H9 (cell line): Measurements from ENCODE around the gene SENP8. TPM values are rescaled to one million over a fixed set of nuclear protein-coding genes. Genes with fewer than 3 reads are reported as not detected.

ENCODE experiments used
- DNase-seq: peaks from one replicate; pipeline ENCODE4 v3.0.0-alpha.2; 2017
- H2AFZ ChIP-seq: one replicate; pipeline ENCODE4 v1.6.1; 2013; ENCODE audit warnings: mild to moderate bottlenecking, low read length, control low read depth, moderate library complexity
- H2AK5ac ChIP-seq: 2 replicates; pipeline ENCODE4 v1.6.1; 2013; ENCODE audit warnings: low read length, control low read depth, mixed read lengths; ENCODE audit not compliant: insufficient read length
- H2BK120ac ChIP-seq: one replicate; pipeline ENCODE4 v1.6.1; 2013; ENCODE audit warnings: low read depth, mild to moderate bottlenecking, low read length, control low read depth, inconsistent platforms; ENCODE audit not compliant: poor library complexity, severe bottlenecking
- H2BK12ac ChIP-seq: 2 replicates; pipeline ENCODE4 v1.6.1; 2013; ENCODE audit warnings: low read length, control low read depth, mixed read lengths, low read depth; ENCODE audit not compliant: insufficient read length
- H2BK15ac ChIP-seq: 2 replicates; pipeline ENCODE4 v1.6.1; 2013; ENCODE audit warnings: low read depth, low read length, control low read depth
- H2BK20ac ChIP-seq: one replicate; pipeline ENCODE4 v1.6.1; 2013; ENCODE audit warnings: low read depth, mild to moderate bottlenecking, low read length, control low read depth, inconsistent platforms; ENCODE audit not compliant: poor library complexity, severe bottlenecking
- H2BK5ac ChIP-seq: 2 replicates; pipeline ENCODE4 v1.6.1; 2013; ENCODE audit warnings: low read length, control low read depth, mixed read lengths; ENCODE audit not compliant: insufficient read length
- H3K14ac ChIP-seq: 2 replicates; pipeline ENCODE4 v1.6.1; 2013; ENCODE audit warnings: low read length, control low read depth; ENCODE audit not compliant: insufficient read depth
- H3K18ac ChIP-seq: 2 replicates; pipeline ENCODE4 v1.6.1; 2013; ENCODE audit warnings: low read depth, mild to moderate bottlenecking, mixed read lengths, low read length, control low read depth; ENCODE audit not compliant: insufficient read length
- H3K23ac ChIP-seq: 2 replicates; pipeline ENCODE4 v1.6.1; 2013; ENCODE audit warnings: low read length, control low read depth, mixed read lengths, low read depth; ENCODE audit not compliant: insufficient read length
- H3K23me2 ChIP-seq: 2 replicates; pipeline ENCODE4 v1.6.1; 2013; ENCODE audit warnings: low read depth, mild to moderate bottlenecking, mixed read lengths, low read length, control low read depth; ENCODE audit not compliant: insufficient read length, poor library complexity, severe bottlenecking
- H3K27ac ChIP-seq: 2 replicates; pipeline ENCODE4 v1.5.1; 2013; ENCODE audit warnings: low read length, control low read depth, mixed read lengths, low read depth; ENCODE audit not compliant: insufficient read length
- H3K27me3 ChIP-seq: 2 replicates; pipeline ENCODE4 v1.6.1; 2013; ENCODE audit warnings: low read length, control low read depth, inconsistent platforms; ENCODE audit not compliant: insufficient read depth
- H3K4ac ChIP-seq: 2 replicates; pipeline ENCODE4 v1.6.1; 2013; ENCODE audit warnings: low read depth, mild to moderate bottlenecking, control low read depth, inconsistent platforms, low read length, moderate library complexity
- H3K4me1 ChIP-seq: 2 replicates; pipeline ENCODE4 v1.6.1; 2013; ENCODE audit warnings: low read length, control low read depth, inconsistent platforms; ENCODE audit not compliant: insufficient read depth
- H3K4me2 ChIP-seq: 2 replicates; pipeline ENCODE4 v1.6.1; 2013; ENCODE audit warnings: low read length, control low read depth, mixed read lengths; ENCODE audit not compliant: insufficient read length, insufficient read depth
- H3K56ac ChIP-seq: 2 replicates; pipeline ENCODE4 v1.6.1; 2013; ENCODE audit warnings: low read depth, mild to moderate bottlenecking, mixed read lengths, low read length, control low read depth; ENCODE audit not compliant: insufficient read length
- H3K79me1 ChIP-seq: 2 replicates; pipeline ENCODE4 v1.6.1; 2013; ENCODE audit warnings: low read depth, mild to moderate bottlenecking, moderate library complexity, low read length, control low read depth, inconsistent platforms; ENCODE audit not compliant: insufficient read depth, poor library complexity, severe bottlenecking
- H3K79me2 ChIP-seq: 2 replicates; pipeline ENCODE4 v1.6.1; 2013; ENCODE audit warnings: low read length, control low read depth, inconsistent platforms; ENCODE audit not compliant: insufficient read depth
- H3K9ac ChIP-seq: 2 replicates; pipeline ENCODE4 v1.6.1; 2013; ENCODE audit warnings: low read length, control low read depth, mixed read lengths; ENCODE audit not compliant: insufficient read length; ENCODE audit errors: extremely low read depth
- H3K9me3 ChIP-seq: one replicate; pipeline ENCODE4 v1.6.1; 2013; ENCODE audit warnings: low read depth, low read length, inconsistent platforms; ENCODE audit not compliant: control insufficient read depth
- H3T11ph ChIP-seq: one replicate; pipeline ENCODE4 v1.6.1; 2013; ENCODE audit warnings: mild to moderate bottlenecking, low read length, control low read depth, inconsistent platforms
- H4K20me1 ChIP-seq: one replicate; pipeline ENCODE4 v1.6.1; 2013; ENCODE audit not compliant: control insufficient read depth, insufficient read length, insufficient read depth
- H4K5ac ChIP-seq: 2 replicates; pipeline ENCODE4 v1.6.1; 2013; ENCODE audit warnings: low read depth, mild to moderate bottlenecking, mixed read lengths, low read length, control low read depth; ENCODE audit not compliant: insufficient read length
- H4K8ac ChIP-seq: replicated peaks from 2 replicates; pipeline ENCODE4 v1.6.1; 2013; ENCODE audit warnings: low read length, control low read depth, mixed read lengths, low read depth; ENCODE audit not compliant: insufficient read length
- H4K91ac ChIP-seq: 2 replicates; pipeline ENCODE4 v1.6.1; 2013; ENCODE audit warnings: low read depth, mild to moderate bottlenecking, moderate library complexity, mixed read lengths, low read length, control low read depth; ENCODE audit not compliant: insufficient read length
- H3K27ac Mint-ChIP-seq, 3 experiments: 2 replicates in 2 of 3; 3 replicates in 1 of 3; pipeline ENCODE4 v1.8.0; 2020 to 2021; ENCODE audit warnings: mixed read lengths in 3 of 3, mild to moderate bottlenecking in 1 of 3, moderate library complexity in 1 of 3
- H3K27me3 Mint-ChIP-seq: 2 replicates; pipeline ENCODE4 v1.8.0; 2021; ENCODE audit warnings: low read depth, mild to moderate bottlenecking, moderate library complexity, mixed read lengths
- H3K36me3 Mint-ChIP-seq, 3 experiments: 2 replicates in 2 of 3; 3 replicates in 1 of 3; pipeline ENCODE4 v1.8.0; 2020 to 2021; ENCODE audit warnings: low read depth in 3 of 3, mixed read lengths in 3 of 3; ENCODE audit not compliant: insufficient read depth in 1 of 3
- H3K4me1 Mint-ChIP-seq, 2 experiments: 2 replicates each; pipeline ENCODE4 v1.8.0; 2020; ENCODE audit warnings: mixed read lengths in 2 of 2
- H3K4me3 Mint-ChIP-seq, 2 experiments: 2 replicates in 1 of 2; 3 replicates in 1 of 2; pipeline ENCODE4 v1.8.0; 2020 to 2021; ENCODE audit warnings: mild to moderate bottlenecking in 2 of 2, mixed read lengths in 2 of 2, moderate library complexity in 1 of 2
- H3K9me3 Mint-ChIP-seq, 2 experiments: 2 replicates in 1 of 2; 3 replicates in 1 of 2; pipeline ENCODE4 v1.8.0; 2020; ENCODE audit warnings: mild to moderate bottlenecking in 2 of 2, mixed read lengths in 2 of 2, moderate library complexity in 1 of 2
- CTCF ChIP-seq: fragments of 200-600 bp; sonication (generic); conservative IDR thresholded peaks from 3 replicates; pipeline ENCODE4 v1.8.0; 2021; ENCODE audit warnings: antibody characterized with exemption, mild to moderate bottlenecking
- WGBS: extraction: QIAGEN DNeasy Blood & Tissue Kit; methylation state at CpG from one replicate; pipeline ENCODE4 v1.1.7; 2013; ENCODE audit warnings: missing lambda C conversion rate, low lambda C conversion rate, mixed read lengths; ENCODE audit not compliant: insufficient read length; ENCODE audit errors: extremely low coverage; 5-methylcytosine and 5-hydroxymethylcytosine counted together
- total RNA-seq: library from RNA; stranded (reverse); gene quantifications from 2 replicates; pipeline ENCODE4 v1.2.1, GENCODE V29; 2021

SENP8 gene
- total RNA-seq, 1 experiment from 2014 or later = 4.8 TPM

DNA sequence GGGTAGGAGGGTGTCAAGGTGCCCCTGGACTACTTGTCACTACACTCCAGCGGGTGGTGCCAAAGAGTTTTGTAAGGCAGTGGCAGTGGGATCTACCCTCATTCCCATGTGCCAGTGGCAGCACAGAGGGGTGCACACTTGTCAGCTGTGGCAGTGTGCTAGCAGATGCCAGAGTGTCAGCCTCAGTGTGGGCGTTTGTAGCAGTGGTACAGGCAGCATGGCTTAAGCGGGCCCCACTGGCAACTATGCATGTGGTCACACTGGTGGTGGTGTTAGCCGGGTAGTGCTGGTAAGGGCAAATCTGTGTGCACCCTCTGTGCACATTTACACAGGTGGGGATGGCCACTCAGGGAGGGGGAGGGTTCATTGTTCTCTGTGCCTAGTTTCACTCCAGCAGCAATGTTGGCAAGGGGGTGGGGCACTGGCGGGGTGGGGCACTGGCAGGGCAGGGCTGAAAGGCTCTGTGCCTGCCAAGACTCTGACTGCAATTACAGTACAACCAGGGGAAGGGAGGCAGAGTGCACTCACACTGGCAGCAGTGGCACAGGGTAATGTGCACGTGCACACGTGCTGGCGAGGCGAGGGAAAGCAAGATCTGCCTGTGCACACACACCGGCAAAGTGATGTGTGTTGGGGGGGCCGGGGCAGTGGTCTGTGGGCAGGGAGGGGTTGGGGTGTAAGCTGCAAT, 32.0 kb upstream of the SENP8 start:
- H3K27ac Mint-ChIP-seq = no peak overlapping the region
- H4K8ac ChIP-seq = no peak overlapping the region
- H4K20me1 ChIP-seq = no peaks in the 10 kb centered on the region
- H3K4me3 Mint-ChIP-seq = no peak overlapping the region
- no peak overlapping the region for H3K9ac ChIP-seq
- H3K4me2 ChIP-seq = no peak overlapping the region
- H3K14ac ChIP-seq = no peak overlapping the region
- H3K56ac ChIP-seq = no peak overlapping the region
- H3T11ph ChIP-seq = no peak overlapping the region
- H3K79me2 ChIP-seq = no peaks in the 10 kb centered on the region
- H4K91ac ChIP-seq = no peak overlapping the region
- no peak overlapping the region for H4K5ac ChIP-seq
- H3K23me2 ChIP-seq = no peaks in the 10 kb centered on the region
- no peaks in the 10 kb centered on the region for H3K27me3 ChIP-seq
- H2BK120ac ChIP-seq = no peak overlapping the region
- no peak overlapping the region for H2BK5ac ChIP-seq
- no peak overlapping the region for H3K23ac ChIP-seq
- TF ChIP-seq CTCF = no peak
- H3K18ac ChIP-seq = no peak overlapping the region
- H3K4me1 Mint-ChIP-seq = no peaks in the 10 kb centered on the region
- H3K9me3 Mint-ChIP-seq = peaks cover 6 to 10% of the 10 kb centered on the region in 2 experiments; a peak in 4 of 5 replicates
- H3K27me3 Mint-ChIP-seq = peaks cover 3% of the 10 kb centered on the region
- H3K27ac ChIP-seq = no peak overlapping the region
- H2AFZ ChIP-seq = no peak overlapping the region
- no peak overlapping the region for H2AK5ac ChIP-seq
- H3K4me1 ChIP-seq = no peaks in the 10 kb centered on the region
- no peak overlapping the region for H3K4ac ChIP-seq
- H3K36me3 Mint-ChIP-seq = peaks cover 4 to 12% (median 12%) of the 10 kb centered on the region in 3 experiments
- no peak overlapping the region for H2BK12ac ChIP-seq
- H2BK15ac ChIP-seq = no peak overlapping the region
- no peaks in the 10 kb centered on the region for H3K79me1 ChIP-seq
- DNase-seq = no peak
- no peaks in the 10 kb centered on the region for H3K9me3 ChIP-seq
- H2BK20ac ChIP-seq = no peak overlapping the region
- no CpG with 5 or more reads among the region's 11 CpGs for WGBS
